GM13977 (cell line): ENCODE measurements around the gene ITGBL1.

Experiments used
- DNase-seq: peaks from one replicate; pipeline ENCODE4 v3.0.0; 2012; ENCODE audit warnings: low spot score
- in situ Hi-C: fragments of 300-500 bp; cut with MboI; formaldehyde crosslinking; loops from one replicate; pipeline ENCODE4 v1.12.0; 2022; ENCODE audit warnings: low sequenced_read_pairs, low pct_unique_long_range_greater_than_20kb, mixed read lengths, inconsistent platforms; ENCODE audit not compliant: unreplicated experiment
- TF ChIP-seq, protein P1 (sequence below): IDR thresholded peaks from 2 replicates; pipeline ENCODE4 v1.5.1; 2012; ENCODE audit warnings: mild to moderate bottlenecking, control low read depth; ENCODE audit not compliant: insufficient read depth; ENCODE audit errors: extremely low read depth, missing control alignments

ITGBL1 gene

DNA sequence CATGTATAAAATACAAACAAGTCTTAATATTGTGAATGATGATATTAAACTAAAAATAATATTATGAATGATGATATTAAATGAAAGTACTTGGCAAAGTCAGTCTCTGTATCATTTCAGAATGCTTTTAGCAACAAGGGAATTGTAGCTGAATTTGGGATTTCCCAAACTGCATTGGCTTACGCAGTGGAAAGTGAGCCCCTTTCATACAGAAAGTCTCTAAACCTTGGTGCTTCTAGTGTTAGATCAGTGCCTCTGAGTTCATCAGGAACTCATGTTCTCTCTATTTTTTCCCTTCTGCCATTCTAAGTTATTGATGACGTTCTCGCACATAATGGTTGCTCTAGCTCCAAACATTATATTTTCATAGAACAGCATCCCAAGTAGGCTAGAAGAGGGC, 300.0 kb downstream of the ITGBL1 start:
- in situ Hi-C loops, result loop anchor here (25.0 kb wide), 2 partner anchors 240 to 615 kb away; no protein-coding TSS in a partner anchor
- TF ChIP-seq, protein P1, sequence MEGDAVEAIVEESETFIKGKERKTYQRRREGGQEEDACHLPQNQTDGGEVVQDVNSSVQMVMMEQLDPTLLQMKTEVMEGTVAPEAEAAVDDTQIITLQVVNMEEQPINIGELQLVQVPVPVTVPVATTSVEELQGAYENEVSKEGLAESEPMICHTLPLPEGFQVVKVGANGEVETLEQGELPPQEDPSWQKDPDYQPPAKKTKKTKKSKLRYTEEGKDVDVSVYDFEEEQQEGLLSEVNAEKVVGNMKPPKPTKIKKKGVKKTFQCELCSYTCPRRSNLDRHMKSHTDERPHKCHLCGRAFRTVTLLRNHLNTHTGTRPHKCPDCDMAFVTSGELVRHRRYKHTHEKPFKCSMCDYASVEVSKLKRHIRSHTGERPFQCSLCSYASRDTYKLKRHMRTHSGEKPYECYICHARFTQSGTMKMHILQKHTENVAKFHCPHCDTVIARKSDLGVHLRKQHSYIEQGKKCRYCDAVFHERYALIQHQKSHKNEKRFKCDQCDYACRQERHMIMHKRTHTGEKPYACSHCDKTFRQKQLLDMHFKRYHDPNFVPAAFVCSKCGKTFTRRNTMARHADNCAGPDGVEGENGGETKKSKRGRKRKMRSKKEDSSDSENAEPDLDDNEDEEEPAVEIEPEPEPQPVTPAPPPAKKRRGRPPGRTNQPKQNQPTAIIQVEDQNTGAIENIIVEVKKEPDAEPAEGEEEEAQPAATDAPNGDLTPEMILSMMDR, result no peak

DNA sequence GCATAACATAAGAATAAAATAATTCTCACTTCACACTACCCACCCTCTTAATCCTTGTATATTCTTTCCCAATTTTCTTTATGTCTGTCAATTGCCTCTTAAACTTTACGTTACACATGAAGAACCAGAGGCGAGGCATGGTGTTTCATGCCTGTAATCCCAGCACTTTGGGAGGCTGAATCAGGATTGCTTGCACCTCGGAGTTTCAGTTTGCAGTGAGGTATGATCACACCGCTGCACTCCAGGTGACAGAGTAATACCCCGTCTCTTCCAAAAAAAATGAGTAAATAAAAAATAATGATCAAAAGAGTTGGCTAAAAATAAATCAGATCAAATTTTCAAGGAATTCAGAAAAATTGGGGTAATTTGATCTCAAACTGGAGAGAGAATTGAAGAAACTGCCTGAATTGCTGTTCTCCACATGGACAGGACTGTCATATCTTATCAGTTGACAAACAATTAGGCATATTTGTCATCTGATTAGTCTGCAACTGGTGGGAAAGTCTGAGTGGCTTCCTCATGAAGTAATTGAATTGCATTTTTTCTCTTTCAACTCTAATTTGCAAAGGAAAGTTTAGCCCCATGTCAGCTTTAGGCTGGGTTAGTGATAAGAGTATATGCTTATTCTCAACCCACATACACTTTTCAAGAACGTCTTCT, 302.9 kb downstream of the ITGBL1 start:
- in situ Hi-C loops, result loop anchor here (25.0 kb wide), 2 partner anchors 243 to 618 kb away; no protein-coding TSS in a partner anchor
- no peak for DNase-seq
- TF ChIP-seq, protein P1, result no peak

More for the DNA sequence above, 300.0 kb downstream of the ITGBL1 start:
- DNase-seq, result no peak

DNA sequence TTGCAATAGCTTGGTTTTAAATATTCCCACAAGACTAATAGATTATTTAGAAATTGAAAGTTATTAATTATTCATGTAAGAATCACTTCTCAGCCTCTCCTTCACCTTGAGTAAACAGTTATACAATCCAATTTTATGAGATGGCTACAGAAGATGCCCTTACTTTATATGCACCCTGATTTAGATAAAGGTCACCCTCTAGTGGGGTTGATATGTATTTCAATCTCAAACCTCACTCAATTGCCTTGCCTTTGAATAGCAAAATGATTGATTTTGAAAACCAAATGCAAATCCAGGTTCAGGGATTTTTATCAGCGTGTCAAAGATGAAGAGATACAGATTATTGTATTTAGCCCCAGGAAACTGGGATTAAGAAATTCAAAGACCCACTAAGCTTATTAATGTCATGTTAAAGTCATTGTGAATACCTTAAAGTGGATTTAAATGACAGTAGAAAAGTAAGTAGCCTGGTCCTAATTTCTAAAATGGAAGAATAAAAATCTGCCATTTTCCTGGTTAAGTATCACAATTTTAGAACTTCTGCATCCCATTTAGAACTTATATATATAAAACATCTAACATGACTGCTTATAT, 305.1 kb downstream of the ITGBL1 start:
- in situ Hi-C loops, result loop anchor here (25.0 kb wide), 2 partner anchors 245 to 620 kb away; no protein-coding TSS in a partner anchor
- TF ChIP-seq, protein P1, result peak; percentile 46
- DNase-seq, result peak; percentile 36

DNA sequence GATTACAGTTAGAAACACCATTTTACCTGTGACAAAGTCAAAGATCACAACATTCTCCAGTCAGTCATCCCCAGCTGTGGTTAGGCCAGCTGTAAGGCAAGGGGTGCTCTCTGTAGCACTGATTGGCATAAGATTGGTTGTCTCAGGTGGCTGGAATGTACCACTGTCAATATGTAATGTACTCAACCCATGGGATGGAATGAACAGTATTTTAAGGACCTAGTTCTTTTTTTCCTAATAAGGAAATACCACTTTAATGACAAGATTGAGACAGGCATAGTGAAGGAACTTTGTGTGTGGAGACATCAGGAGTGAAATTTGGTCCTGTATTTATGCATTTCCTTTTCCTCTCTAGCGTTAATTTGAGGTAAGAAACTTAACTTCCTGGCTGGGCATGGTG, 310.7 kb downstream of the ITGBL1 start:
- DNase-seq, result no peak
- in situ Hi-C loops, result loop anchor here (25.0 kb wide), 2 partner anchors 251 to 626 kb away; no protein-coding TSS in a partner anchor
- TF ChIP-seq, protein P1, result no peak
